Neutrophil (primary cell): Measurements from ENCODE around the gene KANTR.
A peak's percentile ranks its signal among the peaks of the same experiment; 100 is the strongest.

Experiments
- H3K27ac ChIP-seq: fragments of 200-600 bp; sonication (generic); 2 replicates; pipeline ENCODE4 v1.5.1; 2016; ENCODE audit warnings: mild to moderate bottlenecking, moderate library complexity
- H3K27me3 ChIP-seq: fragments of 200-600 bp; sonication (generic); 2 replicates; pipeline ENCODE4 v1.6.0; 2016; ENCODE audit warnings: mild to moderate bottlenecking
- H3K36me3 ChIP-seq: fragments of 200-600 bp; sonication (generic); 2 replicates; pipeline ENCODE4 v1.5.1; 2017
- H3K4me1 ChIP-seq, 2 experiments: fragments of 200-600 bp in 1 of 2; sonication (generic) in 1 of 2; 1 replicate in 1 of 2; 2 replicates in 1 of 2; pipeline versions ENCODE4 v1.5.1 to v1.6.1; 2013 to 2016; ENCODE audit warnings: low read depth in 1 of 2, low read length in 1 of 2, mild to moderate bottlenecking in 1 of 2, moderate library complexity in 1 of 2; ENCODE audit not compliant: control insufficient read depth in 1 of 2, insufficient read depth in 1 of 2
- H3K4me3 ChIP-seq, 2 experiments: fragments of 200-600 bp in 1 of 2; sonication (generic) in 1 of 2; 1 replicate in 1 of 2; 2 replicates in 1 of 2; pipeline ENCODE4 v1.5.1; 2013 to 2016; ENCODE audit warnings: low read depth in 1 of 2, low read length in 1 of 2, mild to moderate bottlenecking in 1 of 2, moderate library complexity in 1 of 2
- H3K9me3 ChIP-seq: fragments of 200-600 bp; sonication (generic); 2 replicates; pipeline ENCODE4 v1.5.1; 2016
- TF ChIP-seq, protein P1 (sequence below): fragments of 200-600 bp; sonication (generic); IDR thresholded peaks from 2 replicates; pipeline ENCODE4 v1.5.1; 2016; ENCODE audit warnings: antibody characterized with exemption

Gene KANTR

DNA sequence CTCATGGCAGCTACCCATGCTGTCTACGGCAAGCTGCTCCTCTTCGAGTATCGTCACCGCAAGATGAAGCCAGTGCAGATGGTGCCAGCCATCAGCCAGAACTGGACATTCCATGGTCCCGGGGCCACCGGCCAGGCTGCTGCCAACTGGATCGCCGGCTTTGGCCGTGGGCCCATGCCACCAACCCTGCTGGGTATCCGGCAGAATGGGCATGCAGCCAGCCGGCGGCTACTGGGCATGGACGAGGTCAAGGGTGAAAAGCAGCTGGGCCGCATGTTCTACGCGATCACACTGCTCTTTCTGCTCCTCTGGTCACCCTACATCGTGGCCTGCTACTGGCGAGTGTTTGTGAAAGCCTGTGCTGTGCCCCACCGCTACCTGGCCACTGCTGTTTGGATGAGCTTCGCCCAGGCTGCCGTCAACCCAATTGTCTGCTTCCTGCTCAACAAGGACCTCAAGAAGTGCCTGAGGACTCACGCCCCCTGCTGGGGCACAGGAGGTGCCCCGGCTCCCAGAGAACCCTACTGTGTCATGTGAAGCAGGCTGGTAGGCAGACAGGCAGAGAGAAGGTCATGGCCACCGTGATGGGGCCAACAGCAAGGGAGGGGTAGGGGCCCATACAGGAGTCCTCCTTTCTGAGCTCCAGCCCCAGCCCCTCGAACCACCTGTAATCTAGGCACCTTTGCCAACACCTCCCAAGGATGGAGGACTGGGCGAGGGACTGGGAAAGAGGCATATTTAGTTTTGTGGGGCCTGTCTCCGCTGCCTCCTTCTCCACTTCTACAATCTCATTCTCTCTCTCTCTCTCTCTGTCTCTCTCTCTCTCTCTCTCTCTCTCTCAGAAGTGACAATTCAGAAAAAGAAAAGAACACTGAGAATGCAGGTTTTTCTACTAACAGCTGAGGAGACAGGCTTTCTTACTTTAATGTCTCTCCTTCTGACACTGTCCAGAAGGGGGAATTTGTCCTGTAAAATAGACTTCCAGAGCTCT, 16.4 kb upstream of the KANTR start:
- H3K27ac ChIP-seq: no peak overlapping the region
- no peaks in the 10 kb centered on the region for H3K9me3 ChIP-seq
- H3K4me1 ChIP-seq: peaks cover 0 to 2% of the 10 kb centered on the region in 2 experiments
- no peak overlapping the region for H3K4me3 ChIP-seq
- peaks cover under 1% of the 10 kb centered on the region for H3K27me3 ChIP-seq
- TF ChIP-seq, protein P1, sequence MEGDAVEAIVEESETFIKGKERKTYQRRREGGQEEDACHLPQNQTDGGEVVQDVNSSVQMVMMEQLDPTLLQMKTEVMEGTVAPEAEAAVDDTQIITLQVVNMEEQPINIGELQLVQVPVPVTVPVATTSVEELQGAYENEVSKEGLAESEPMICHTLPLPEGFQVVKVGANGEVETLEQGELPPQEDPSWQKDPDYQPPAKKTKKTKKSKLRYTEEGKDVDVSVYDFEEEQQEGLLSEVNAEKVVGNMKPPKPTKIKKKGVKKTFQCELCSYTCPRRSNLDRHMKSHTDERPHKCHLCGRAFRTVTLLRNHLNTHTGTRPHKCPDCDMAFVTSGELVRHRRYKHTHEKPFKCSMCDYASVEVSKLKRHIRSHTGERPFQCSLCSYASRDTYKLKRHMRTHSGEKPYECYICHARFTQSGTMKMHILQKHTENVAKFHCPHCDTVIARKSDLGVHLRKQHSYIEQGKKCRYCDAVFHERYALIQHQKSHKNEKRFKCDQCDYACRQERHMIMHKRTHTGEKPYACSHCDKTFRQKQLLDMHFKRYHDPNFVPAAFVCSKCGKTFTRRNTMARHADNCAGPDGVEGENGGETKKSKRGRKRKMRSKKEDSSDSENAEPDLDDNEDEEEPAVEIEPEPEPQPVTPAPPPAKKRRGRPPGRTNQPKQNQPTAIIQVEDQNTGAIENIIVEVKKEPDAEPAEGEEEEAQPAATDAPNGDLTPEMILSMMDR: no peak
- no peaks in the 10 kb centered on the region for H3K36me3 ChIP-seq

DNA sequence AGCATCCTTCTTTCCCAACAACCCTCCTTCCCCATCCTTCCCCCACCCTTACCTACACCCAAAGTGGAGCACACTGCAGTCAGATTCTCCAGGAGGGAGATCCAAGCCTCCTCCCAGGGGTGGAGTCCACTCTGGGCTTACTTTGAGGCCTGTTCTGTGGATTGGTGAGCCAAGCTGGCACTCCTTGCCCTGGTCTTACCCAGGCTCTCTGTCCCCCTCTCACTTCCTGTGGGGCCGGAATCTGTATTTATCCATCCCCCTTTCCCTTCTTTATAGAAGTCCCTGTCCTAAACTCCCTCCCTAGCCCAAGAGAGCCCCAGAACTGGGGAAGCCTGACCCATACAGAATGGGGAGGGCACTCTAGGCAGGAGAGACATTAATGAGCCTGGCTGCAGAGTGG, 15.0 kb upstream of the KANTR start:
- Histone ChIP-seq H3K36me3 (no peaks in the 10 kb centered on the region), H3K27me3 (peaks cover 11% of the 10 kb centered on the region), H3K4me1 (peaks cover 7 to 8% of the 10 kb centered on the region in 2 experiments), H3K27ac (no peak overlapping the region), H3K4me3 (no peak overlapping the region), H3K9me3 (no peaks in the 10 kb centered on the region)
- TF ChIP-seq, protein P1: no peak

DNA sequence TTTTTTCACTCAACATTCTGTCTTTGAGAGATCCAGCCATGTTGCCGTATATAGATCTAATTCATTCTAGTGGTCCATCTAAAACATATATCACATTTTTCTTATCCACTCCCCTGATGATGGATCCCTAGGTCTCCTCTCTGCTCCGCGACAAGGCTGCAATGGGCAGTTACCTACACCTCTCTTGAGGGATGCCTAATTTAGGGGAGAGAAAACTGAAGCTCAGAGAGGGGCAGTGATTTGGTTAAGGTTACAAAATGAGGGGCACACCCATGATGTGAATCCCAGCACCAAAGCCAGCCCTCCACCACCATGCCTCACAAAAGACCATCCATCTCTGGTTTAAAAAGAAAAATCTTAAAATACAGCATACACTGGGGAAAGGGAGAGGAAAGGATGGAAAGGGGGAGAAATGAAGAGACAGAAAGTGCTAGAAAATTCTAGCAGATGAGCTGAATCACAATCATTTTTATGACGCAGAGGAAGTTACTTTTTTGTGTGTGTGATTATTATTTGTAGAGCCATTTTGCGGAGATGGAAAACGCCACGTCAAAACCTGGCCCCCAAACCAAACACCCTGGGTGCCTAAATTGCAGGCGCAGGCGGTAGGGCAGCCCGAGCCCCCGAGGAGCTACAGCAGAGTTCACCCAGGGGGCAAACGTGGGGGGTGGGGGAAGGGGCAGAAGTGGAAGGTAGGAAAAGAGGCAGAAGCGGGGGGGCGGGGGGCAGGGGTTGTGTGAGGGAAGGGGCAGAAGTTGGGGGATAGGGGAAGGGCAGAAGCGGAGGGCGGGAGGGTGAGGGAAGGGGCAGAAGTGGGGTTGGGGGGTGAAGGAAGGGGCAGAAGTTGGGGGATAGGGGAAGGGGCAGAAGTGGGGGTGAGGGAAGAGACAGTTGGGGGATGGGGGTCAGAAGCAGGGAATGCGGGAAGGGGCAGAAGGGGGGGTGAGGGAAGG, 13.0 kb upstream of the KANTR start:
- H3K36me3 ChIP-seq: no peaks in the 10 kb centered on the region
- H3K27me3 ChIP-seq: peaks cover 11% of the 10 kb centered on the region
- no peaks in the 10 kb centered on the region for H3K9me3 ChIP-seq
- H3K4me1 ChIP-seq: peaks cover 7 to 8% of the 10 kb centered on the region in 2 experiments
- no peak overlapping the region for H3K4me3 ChIP-seq
- TF ChIP-seq, protein P1: no peak
- H3K27ac ChIP-seq: no peak overlapping the region

DNA sequence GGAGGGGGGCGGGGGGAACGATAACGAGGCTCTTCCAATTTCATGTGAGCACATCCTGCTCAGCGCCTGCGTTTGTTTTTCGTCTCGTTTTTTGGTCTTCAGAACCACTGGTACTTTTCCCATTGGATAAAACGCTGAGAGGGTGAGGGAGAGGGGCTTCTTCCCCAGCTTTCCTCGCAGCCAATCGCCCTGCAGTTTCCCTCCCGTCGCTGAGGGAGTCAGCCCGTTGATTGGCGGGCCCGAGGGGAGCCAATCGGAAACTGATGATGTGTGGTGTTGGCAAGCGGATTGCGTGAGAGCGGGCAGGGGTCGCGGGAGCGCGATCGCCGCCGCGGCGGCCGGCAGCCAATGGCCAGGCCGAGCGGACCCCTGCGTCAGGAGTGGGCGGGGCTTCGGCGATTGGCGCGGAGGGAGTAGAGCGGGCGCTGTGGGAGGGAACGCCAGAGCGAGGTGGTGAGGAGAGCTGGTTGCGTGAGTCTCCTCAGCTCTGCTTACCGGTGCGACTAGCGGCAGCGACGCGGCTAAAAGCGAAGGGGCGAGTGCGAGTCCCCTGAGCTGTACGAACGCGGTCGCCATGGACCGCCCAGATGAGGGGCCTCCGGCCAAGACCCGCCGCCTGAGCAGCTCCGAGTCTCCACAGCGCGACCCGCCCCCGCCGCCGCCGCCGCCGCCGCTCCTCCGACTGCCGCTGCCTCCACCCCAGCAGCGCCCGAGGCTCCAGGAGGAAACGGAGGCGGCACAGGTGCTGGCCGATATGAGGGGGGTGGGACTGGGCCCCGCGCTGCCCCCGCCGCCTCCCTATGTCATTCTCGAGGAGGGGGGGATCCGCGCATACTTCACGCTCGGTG, 11.8 kb upstream of the KANTR start, which contains the start of gene TSPYL2:
Gene TSPYL2, plus strand, starts transcription at position 443 of the 848 bp plus-strand sequence. Its CDS starts 132 bp downstream, at position 575.
- peak within 1 kb of the TSS; percentile 57 to 72 for H3K4me3 ChIP-seq
- H3K9me3 ChIP-seq: no peaks in the 10 kb centered on the region
- H3K27ac ChIP-seq: peak within 1 kb of the TSS; percentile 47
- H3K27me3 ChIP-seq: peaks cover 11% of the 10 kb centered on the region
- TF ChIP-seq, protein P1: no peak
- H3K4me1 ChIP-seq: peaks cover 7 to 8% of the 10 kb centered on the region in 2 experiments
- no peaks in the 10 kb centered on the region for H3K36me3 ChIP-seq
